Upper lobe of left lung (tissue), 6 donors: ENCODE measurements around the gene SLC35G2. TPM values are rescaled to one million over a fixed set of nuclear protein-coding genes. Genes with fewer than 3 reads are reported as not detected.
A peak's percentile ranks its signal among the peaks of the same experiment; 100 is the strongest.
"Not testable (repeated sequence)": the region's sequence is repeated elsewhere in the genome, so short reads cannot be mapped to it uniquely, and the experiment has no call there.

Experiments
- ATAC-seq, 2 donors: fragments of 200-7000 bp; cut with Tn5 transposase; one replicate each; pipeline ENCODE4 v1.9.1; 2022; ENCODE audit warnings: mild to moderate bottlenecking in 2 of 2, moderate library complexity in 2 of 2; ENCODE audit not compliant: low FRiP score in 2 of 2
- DNase-seq, 2 donors: peaks; one replicate each; pipeline ENCODE4 v3.0.0-alpha.2; 2019 to 2020
- H3K27ac ChIP-seq, 4 donors: fragments of 200-600 bp; sonication (generic); one replicate each; pipeline ENCODE4 v1.5.1; 2016 to 2019
- H3K27me3 ChIP-seq, 4 donors: fragments of 200-600 bp; sonication (generic); one replicate each; pipeline ENCODE4 v1.5.1; 2017 to 2019
- H3K36me3 ChIP-seq, 4 donors: fragments of 200-600 bp; sonication (generic); one replicate each; pipeline ENCODE4 v1.5.1; 2016 to 2019
- H3K4me1 ChIP-seq, 4 donors: fragments of 200-600 bp; sonication (generic); one replicate each; pipeline ENCODE4 v1.5.1; 2018 to 2019
- H3K4me3 ChIP-seq, 4 donors: fragments of 200-600 bp; sonication (generic); one replicate each; pipeline ENCODE4 v1.5.1; 2017 to 2019; ENCODE audit warnings: mild to moderate bottlenecking in 2 of 4, moderate library complexity in 1 of 4
- H3K9me3 ChIP-seq, 4 donors: fragments of 200-600 bp; sonication (generic); one replicate each; pipeline ENCODE4 v1.5.1; 2018 to 2019
- EP300 ChIP-seq, 4 donors: sonication (generic); formaldehyde crosslinking; IDR thresholded peaks; one replicate each; pipeline ENCODE4 v1.5.1; 2017; ENCODE audit warnings: antibody characterized with exemption in 4 of 4, control low read depth in 2 of 4
- POLR2A ChIP-seq, 4 donors: fragments of 450-650 bp; IDR thresholded peaks; one replicate each; pipeline ENCODE4 v1.5.1; 2016 to 2017; ENCODE audit warnings: antibody characterized with exemption in 4 of 4, mild to moderate bottlenecking in 2 of 4
- POLR2AphosphoS5 ChIP-seq, 2 donors: sonication (generic); formaldehyde crosslinking; IDR thresholded peaks; one replicate each; pipeline ENCODE4 v1.5.1; 2017; ENCODE audit warnings: antibody characterized with exemption in 2 of 2
- WGBS, 2 donors: methylation state at CpG; one replicate each; pipeline ENCODE4 v1.1.5; 2017 to 2018; 5-methylcytosine and 5-hydroxymethylcytosine counted together
- total RNA-seq, 6 donors: library from RNA; depleted of rRNA in 4 of 6; stranded (reverse); fragments of >200 nt in 4 of 6; gene quantifications; one replicate each; pipeline versions ENCODE4 v1.1.0 to v1.2.1, GENCODE V29; 2016 to 2021
- TF ChIP-seq, protein P1 (sequence below), 6 experiments: fragments of 450-650 bp in 4 of 6; fragments of 200-600 bp in 2 of 6; sonication (generic) in 2 of 6; IDR thresholded peaks; one replicate each; pipeline ENCODE4 v1.5.1; 2016 to 2019; ENCODE audit warnings: antibody characterized with exemption in 6 of 6
- donor health status: DM: no; HTN: no; CAD: no; lungs with moderate emphysema.
- donor health status: DM: no; HTN: yes; CAD: no; lungs with severe emphysema.

Gene SLC35G2
- total RNA-seq, 6 donors from 2014 or later: 3.3 to 10.5 (median 6.5) TPM

- H3K36me3 ChIP-seq: no peaks in the 10 kb centered on the region
- no peak overlapping the region for H3K27ac ChIP-seq
- no peak for DNase-seq
- 62 to 65% methylated on average over 4 of the region's 4 CpGs for WGBS, 2 donors
- H3K4me3 ChIP-seq: no peak overlapping the region
- TF ChIP-seq EP300 (IDR thresholded peaks at IDR 0.05): no peak
- no peak for TF ChIP-seq POLR2AphosphoS5 (IDR thresholded peaks at IDR 0.05)
- TF ChIP-seq, protein P1, sequence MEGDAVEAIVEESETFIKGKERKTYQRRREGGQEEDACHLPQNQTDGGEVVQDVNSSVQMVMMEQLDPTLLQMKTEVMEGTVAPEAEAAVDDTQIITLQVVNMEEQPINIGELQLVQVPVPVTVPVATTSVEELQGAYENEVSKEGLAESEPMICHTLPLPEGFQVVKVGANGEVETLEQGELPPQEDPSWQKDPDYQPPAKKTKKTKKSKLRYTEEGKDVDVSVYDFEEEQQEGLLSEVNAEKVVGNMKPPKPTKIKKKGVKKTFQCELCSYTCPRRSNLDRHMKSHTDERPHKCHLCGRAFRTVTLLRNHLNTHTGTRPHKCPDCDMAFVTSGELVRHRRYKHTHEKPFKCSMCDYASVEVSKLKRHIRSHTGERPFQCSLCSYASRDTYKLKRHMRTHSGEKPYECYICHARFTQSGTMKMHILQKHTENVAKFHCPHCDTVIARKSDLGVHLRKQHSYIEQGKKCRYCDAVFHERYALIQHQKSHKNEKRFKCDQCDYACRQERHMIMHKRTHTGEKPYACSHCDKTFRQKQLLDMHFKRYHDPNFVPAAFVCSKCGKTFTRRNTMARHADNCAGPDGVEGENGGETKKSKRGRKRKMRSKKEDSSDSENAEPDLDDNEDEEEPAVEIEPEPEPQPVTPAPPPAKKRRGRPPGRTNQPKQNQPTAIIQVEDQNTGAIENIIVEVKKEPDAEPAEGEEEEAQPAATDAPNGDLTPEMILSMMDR (IDR thresholded peaks at IDR 0.05): no peak
- no peak for TF ChIP-seq POLR2A (IDR thresholded peaks at IDR 0.05)
- ATAC-seq: no peak
- no peaks in the 10 kb centered on the region for H3K27me3 ChIP-seq
- H3K9me3 ChIP-seq: no peaks in the 10 kb centered on the region
- H3K4me1 ChIP-seq: no peaks in the 10 kb centered on the region
These were observed 26.2 kb upstream of the SLC35G2 start for GRCh38 chr3:136792556-136793330.

DNA sequence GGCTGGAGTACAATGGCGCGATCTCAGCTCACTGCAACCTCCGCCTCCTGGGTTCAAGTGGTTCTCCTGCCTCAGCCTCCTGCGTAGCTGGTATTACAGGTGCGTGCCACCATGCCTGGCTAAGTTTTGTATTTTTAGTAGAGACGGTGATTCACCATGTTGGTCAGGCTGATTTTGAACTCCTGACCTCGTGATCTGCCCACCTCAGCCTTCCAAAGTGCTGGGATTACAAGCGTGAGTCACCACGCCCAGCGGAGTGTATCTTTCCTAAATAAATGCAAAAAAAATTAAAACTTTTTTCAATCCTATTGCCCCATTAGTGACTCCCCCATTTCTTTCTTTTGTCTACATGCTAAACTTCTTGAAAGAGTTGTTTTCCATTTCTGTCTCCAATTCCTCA lies 17.8 kb upstream of the SLC35G2 start:
- WGBS, 2 donors: 97% methylated on average over 9 to 10 of the region's 10 CpGs
- not testable (repeated sequence) for H3K27ac ChIP-seq, H3K9me3 ChIP-seq, DNase-seq, H3K36me3 ChIP-seq, H3K4me3 ChIP-seq, ATAC-seq, H3K27me3 ChIP-seq
- peaks cover 4 to 16% (median 7%) of the 10 kb centered on the region in 4 donors for H3K4me1 ChIP-seq

DNA sequence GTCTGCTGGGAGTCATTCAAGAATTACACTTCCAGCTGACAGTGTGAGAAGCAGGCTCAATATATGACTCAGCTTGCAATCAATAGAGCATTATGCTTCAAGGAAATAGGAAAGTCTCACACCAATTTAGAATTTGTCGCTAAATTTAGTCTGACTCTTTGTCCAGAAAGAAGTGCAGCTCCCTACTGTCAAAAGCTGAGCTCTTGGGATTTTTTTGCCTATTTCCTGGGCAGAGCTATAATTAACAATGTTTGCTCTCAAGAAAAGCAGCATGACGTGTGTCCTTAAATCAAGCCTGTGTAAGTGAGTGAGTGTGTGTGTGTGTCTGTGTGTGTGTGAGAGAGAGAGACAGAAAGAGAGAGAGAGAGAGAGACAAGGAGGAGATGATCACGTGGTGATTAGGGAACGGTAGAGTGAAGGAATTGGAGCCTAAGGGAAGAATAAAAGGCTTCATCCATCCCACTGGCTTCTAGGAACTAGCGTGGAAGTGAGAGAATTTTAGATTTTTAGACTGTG lies 16.4 kb upstream of the SLC35G2 start:
- no peaks in the 10 kb centered on the region for H3K36me3 ChIP-seq
- H3K4me3 ChIP-seq: no peak overlapping the region
- H3K4me1 ChIP-seq: peaks cover 4 to 16% (median 7%) of the 10 kb centered on the region in 4 donors
- ATAC-seq: peak in 1 of 2 donors; percentile 55
- 21 to 26% methylated on average over 5 of the region's 5 CpGs for WGBS, 2 donors
- H3K27ac ChIP-seq: no peak overlapping the region
- no peaks in the 10 kb centered on the region for H3K9me3 ChIP-seq
- no peak for DNase-seq
- H3K27me3 ChIP-seq: no peaks in the 10 kb centered on the region
- no peak for TF ChIP-seq EP300 (IDR thresholded peaks at IDR 0.05)
- TF ChIP-seq POLR2AphosphoS5 (IDR thresholded peaks at IDR 0.05): no peak
- no peak for TF ChIP-seq POLR2A (IDR thresholded peaks at IDR 0.05)
- TF ChIP-seq, protein P1 (IDR thresholded peaks at IDR 0.05): no peak

DNA sequence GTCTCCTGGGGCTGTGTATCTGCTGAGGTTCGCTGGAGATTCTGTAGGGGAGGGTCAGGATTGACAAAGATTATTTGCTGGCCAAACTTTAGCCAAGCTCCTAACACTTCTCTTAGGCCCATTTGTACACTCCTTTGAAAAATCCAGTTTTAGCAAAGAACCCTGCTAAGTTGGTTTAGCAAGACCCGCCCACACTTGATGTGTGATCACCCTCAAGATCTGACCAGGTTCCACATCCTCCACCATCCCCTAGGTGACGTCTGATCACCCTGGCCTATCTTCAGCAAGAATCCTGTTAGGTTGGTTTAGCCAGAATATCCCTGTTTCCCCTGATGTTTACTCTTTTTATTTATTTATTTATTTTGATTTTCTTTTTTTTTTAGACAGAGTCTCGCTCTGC lies 14.8 kb upstream of the SLC35G2 start:
- Histone ChIP-seq H3K4me1 (peaks cover 4 to 16% (median 7%) of the 10 kb centered on the region in 4 donors), H3K9me3 (no peaks in the 10 kb centered on the region), H3K27ac (no peak overlapping the region), H3K36me3 (no peaks in the 10 kb centered on the region), H3K4me3 (no peak overlapping the region), H3K27me3 (no peaks in the 10 kb centered on the region)
- TF ChIP-seq POLR2A (IDR thresholded peaks at IDR 0.05) (no peak), POLR2AphosphoS5 (IDR thresholded peaks at IDR 0.05) (no peak), EP300 (IDR thresholded peaks at IDR 0.05) (no peak)
- TF ChIP-seq, protein P1 (IDR thresholded peaks at IDR 0.05): no peak
- DNase-seq (no peak), ATAC-seq (no peak)
- WGBS, 2 donors: 88 to 91% methylated on average over 4 of the region's 4 CpGs

- H3K4me1 ChIP-seq: peaks cover 4 to 16% (median 7%) of the 10 kb centered on the region in 4 donors
- no peaks in the 10 kb centered on the region for H3K27me3 ChIP-seq
- H3K36me3 ChIP-seq: no peaks in the 10 kb centered on the region
- DNase-seq (no peak), ATAC-seq (no peak)
- H3K4me3 ChIP-seq: no peak overlapping the region
- no peak overlapping the region for H3K27ac ChIP-seq
- no peaks in the 10 kb centered on the region for H3K9me3 ChIP-seq
- TF ChIP-seq, protein P1 (IDR thresholded peaks at IDR 0.05): no peak
- TF ChIP-seq EP300 (IDR thresholded peaks at IDR 0.05) (no peak), POLR2A (IDR thresholded peaks at IDR 0.05) (no peak), POLR2AphosphoS5 (IDR thresholded peaks at IDR 0.05) (no peak)
These were observed 14.1 kb upstream of the SLC35G2 start for GRCh38 chr3:136804813-136805212.
